ENCODE data around the gene CERS1.

CERS1 gene

DNA sequence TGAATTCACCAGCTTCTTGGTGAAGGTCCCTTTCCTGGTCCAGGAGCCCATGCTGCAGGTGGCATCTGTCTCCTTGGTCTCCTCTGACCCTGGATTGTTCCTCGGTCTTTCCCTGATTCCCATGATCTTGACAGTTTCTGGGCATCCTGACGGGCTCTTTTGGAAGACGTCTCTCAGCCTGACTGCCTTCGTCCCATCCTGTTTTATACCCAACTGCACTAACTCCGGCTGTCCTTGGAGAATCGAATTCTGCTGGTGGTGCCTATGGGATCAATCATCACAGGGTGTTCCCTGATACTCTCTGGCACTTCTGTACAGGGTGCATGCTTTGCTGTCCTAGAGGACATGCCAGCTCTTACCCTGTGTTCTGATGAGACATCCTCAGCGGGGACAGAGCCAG lies 19.1 kb downstream of the CERS1 start:
- TF ChIP-seq ZNF70 (CRISPR knock-in tag; IDR thresholded peaks at IDR 0.05) (no peak), ARNTL (CRISPR knock-in tag; IDR thresholded peaks at IDR 0.05; ENCODE audit: borderline replicate concordance, low read depth) (no peak), ZNF565 (CRISPR knock-in tag; conservative IDR thresholded peaks at IDR 0.05; ENCODE audit: low read depth) (no peak), OSR1 (CRISPR knock-in tag; IDR thresholded peaks at IDR 0.05) (no peak), ZFP30 (CRISPR knock-in tag; IDR thresholded peaks at IDR 0.05) (no peak), ZC3H10 (CRISPR knock-in tag; IDR thresholded peaks at IDR 0.05) (no peak), ISL1 (CRISPR knock-in tag; IDR thresholded peaks at IDR 0.05) (no peak), CSDC2 (CRISPR knock-in tag; IDR thresholded peaks at IDR 0.05) (no peak), ESRRG (CRISPR knock-in tag; IDR thresholded peaks at IDR 0.05) (no peak), RARB (CRISPR knock-in tag; IDR thresholded peaks at IDR 0.05) (no peak), PPARA (CRISPR knock-in tag; IDR thresholded peaks at IDR 0.05; ENCODE audit: borderline replicate concordance) (no peak), GLIS3 (CRISPR knock-in tag; IDR thresholded peaks at IDR 0.05) (no peak), ZNF8 (CRISPR knock-in tag; IDR thresholded peaks at IDR 0.05) (no peak)
- TF ChIP-seq, protein P1, sequence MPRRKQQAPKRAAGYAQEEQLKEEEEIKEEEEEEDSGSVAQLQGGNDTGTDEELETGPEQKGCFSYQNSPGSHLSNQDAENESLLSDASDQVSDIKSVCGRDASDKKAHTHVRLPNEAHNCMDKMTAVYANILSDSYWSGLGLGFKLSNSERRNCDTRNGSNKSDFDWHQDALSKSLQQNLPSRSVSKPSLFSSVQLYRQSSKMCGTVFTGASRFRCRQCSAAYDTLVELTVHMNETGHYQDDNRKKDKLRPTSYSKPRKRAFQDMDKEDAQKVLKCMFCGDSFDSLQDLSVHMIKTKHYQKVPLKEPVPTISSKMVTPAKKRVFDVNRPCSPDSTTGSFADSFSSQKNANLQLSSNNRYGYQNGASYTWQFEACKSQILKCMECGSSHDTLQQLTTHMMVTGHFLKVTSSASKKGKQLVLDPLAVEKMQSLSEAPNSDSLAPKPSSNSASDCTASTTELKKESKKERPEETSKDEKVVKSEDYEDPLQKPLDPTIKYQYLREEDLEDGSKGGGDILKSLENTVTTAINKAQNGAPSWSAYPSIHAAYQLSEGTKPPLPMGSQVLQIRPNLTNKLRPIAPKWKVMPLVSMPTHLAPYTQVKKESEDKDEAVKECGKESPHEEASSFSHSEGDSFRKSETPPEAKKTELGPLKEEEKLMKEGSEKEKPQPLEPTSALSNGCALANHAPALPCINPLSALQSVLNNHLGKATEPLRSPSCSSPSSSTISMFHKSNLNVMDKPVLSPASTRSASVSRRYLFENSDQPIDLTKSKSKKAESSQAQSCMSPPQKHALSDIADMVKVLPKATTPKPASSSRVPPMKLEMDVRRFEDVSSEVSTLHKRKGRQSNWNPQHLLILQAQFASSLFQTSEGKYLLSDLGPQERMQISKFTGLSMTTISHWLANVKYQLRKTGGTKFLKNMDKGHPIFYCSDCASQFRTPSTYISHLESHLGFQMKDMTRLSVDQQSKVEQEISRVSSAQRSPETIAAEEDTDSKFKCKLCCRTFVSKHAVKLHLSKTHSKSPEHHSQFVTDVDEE (CRISPR knock-in tag; IDR thresholded peaks at IDR 0.05), result no peak
- TF ChIP-seq, protein P2, sequence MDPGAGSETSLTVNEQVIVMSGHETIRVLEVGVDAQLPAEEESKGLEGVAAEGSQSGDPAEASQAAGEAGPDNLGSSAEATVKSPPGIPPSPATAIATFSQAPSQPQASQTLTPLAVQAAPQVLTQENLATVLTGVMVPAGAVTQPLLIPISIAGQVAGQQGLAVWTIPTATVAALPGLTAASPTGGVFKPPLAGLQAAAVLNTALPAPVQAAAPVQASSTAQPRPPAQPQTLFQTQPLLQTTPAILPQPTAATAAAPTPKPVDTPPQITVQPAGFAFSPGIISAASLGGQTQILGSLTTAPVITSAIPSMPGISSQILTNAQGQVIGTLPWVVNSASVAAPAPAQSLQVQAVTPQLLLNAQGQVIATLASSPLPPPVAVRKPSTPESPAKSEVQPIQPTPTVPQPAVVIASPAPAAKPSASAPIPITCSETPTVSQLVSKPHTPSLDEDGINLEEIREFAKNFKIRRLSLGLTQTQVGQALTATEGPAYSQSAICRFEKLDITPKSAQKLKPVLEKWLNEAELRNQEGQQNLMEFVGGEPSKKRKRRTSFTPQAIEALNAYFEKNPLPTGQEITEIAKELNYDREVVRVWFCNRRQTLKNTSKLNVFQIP (CRISPR knock-in tag; IDR thresholded peaks at IDR 0.05; ENCODE audit: borderline replicate concordance, low read depth), result no peak
- TF ChIP-seq, protein P3, sequence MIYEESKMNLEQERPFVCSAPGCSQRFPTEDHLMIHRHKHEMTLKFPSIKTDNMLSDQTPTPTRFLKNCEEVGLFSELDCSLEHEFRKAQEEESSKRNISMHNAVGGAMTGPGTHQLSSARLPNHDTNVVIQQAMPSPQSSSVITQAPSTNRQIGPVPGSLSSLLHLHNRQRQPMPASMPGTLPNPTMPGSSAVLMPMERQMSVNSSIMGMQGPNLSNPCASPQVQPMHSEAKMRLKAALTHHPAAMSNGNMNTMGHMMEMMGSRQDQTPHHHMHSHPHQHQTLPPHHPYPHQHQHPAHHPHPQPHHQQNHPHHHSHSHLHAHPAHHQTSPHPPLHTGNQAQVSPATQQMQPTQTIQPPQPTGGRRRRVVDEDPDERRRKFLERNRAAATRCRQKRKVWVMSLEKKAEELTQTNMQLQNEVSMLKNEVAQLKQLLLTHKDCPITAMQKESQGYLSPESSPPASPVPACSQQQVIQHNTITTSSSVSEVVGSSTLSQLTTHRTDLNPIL (CRISPR knock-in tag; IDR thresholded peaks at IDR 0.05; ENCODE audit: low read depth), result no peak
- no peak for ATAC-seq

DNA sequence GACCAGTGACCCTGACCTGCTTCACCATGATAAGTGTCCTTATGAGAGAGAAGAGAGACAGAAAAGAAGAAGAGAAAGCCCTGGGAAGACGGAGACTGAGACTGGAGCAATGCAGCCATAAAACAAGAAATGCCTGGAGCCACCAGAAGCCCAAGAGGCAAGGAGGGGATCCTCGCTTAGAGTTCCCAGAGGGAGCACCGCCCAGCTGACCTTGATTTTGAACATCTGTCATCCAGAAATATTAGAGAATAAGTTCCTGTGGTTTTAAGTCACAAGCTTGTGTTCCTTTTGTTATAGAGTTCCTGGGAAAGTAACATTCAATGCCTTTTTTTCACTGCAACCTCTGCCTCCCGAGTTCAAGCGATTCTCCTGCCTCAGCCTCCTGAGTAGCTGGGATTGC lies 20.2 kb downstream of the CERS1 start:
- ATAC-seq, result no peak
- TF ChIP-seq OSR1 (CRISPR knock-in tag; IDR thresholded peaks at IDR 0.05), result no peak
- TF ChIP-seq, protein P3 (CRISPR knock-in tag; IDR thresholded peaks at IDR 0.05; ENCODE audit: low read depth), result no peak
- no peak for TF ChIP-seq GLIS3 (CRISPR knock-in tag; IDR thresholded peaks at IDR 0.05)
- no peak for TF ChIP-seq CSDC2 (CRISPR knock-in tag; IDR thresholded peaks at IDR 0.05)
- no peak for TF ChIP-seq ZNF565 (CRISPR knock-in tag; conservative IDR thresholded peaks at IDR 0.05; ENCODE audit: low read depth)
- no peak for TF ChIP-seq TCF4 (CRISPR knock-in tag; IDR thresholded peaks at IDR 0.05; ENCODE audit: borderline replicate concordance)
- TF ChIP-seq BACH2 (CRISPR knock-in tag; IDR thresholded peaks at IDR 0.05; ENCODE audit: borderline replicate concordance), result no peak
- TF ChIP-seq ARNTL (CRISPR knock-in tag; IDR thresholded peaks at IDR 0.05; ENCODE audit: borderline replicate concordance, low read depth), result no peak
- no peak for TF ChIP-seq ZNF8 (CRISPR knock-in tag; IDR thresholded peaks at IDR 0.05)
- no peak for TF ChIP-seq TOX (CRISPR knock-in tag; IDR thresholded peaks at IDR 0.05; ENCODE audit: borderline replicate concordance)
- TF ChIP-seq, protein P4, sequence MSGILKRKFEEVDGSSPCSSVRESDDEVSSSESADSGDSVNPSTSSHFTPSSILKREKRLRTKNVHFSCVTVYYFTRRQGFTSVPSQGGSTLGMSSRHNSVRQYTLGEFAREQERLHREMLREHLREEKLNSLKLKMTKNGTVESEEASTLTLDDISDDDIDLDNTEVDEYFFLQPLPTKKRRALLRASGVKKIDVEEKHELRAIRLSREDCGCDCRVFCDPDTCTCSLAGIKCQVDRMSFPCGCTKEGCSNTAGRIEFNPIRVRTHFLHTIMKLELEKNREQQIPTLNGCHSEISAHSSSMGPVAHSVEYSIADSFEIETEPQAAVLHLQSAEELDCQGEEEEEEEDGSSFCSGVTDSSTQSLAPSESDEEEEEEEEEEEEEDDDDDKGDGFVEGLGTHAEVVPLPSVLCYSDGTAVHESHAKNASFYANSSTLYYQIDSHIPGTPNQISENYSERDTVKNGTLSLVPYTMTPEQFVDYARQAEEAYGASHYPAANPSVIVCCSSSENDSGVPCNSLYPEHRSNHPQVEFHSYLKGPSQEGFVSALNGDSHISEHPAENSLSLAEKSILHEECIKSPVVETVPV (CRISPR knock-in tag; IDR thresholded peaks at IDR 0.05), result no peak
- no peak for TF ChIP-seq ISL1 (CRISPR knock-in tag; IDR thresholded peaks at IDR 0.05)

DNA sequence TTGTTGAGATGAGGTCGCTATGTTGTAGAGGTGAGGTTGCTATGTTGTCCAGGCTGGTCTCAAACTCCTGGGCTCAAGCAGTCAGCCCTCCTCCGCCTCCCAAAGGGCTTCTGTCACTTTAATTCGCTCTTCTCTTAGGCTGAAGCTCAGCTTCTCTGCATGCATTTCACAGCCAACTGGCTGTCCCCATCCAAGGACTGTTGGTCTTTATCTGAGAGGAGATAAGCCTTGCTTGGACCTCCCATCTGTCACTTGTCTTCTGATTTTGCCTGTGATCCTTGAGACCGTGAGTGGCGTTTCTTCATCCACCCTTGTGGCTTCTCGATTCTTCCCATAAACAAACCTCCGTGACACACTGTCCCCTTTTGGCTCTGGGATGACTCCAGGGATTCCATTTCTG lies 24.4 kb downstream of the CERS1 start:
- TF ChIP-seq, protein P1 (CRISPR knock-in tag; IDR thresholded peaks at IDR 0.05), result no peak
- no peak for TF ChIP-seq ESRRG (CRISPR knock-in tag; IDR thresholded peaks at IDR 0.05)
- no peak for TF ChIP-seq OSR1 (CRISPR knock-in tag; IDR thresholded peaks at IDR 0.05)
- TF ChIP-seq, protein P2 (CRISPR knock-in tag; IDR thresholded peaks at IDR 0.05; ENCODE audit: borderline replicate concordance, low read depth), result no peak
- TF ChIP-seq ISL1 (CRISPR knock-in tag; IDR thresholded peaks at IDR 0.05), result no peak
- TF ChIP-seq ARNTL (CRISPR knock-in tag; IDR thresholded peaks at IDR 0.05; ENCODE audit: borderline replicate concordance, low read depth), result no peak
- TF ChIP-seq, protein P5, sequence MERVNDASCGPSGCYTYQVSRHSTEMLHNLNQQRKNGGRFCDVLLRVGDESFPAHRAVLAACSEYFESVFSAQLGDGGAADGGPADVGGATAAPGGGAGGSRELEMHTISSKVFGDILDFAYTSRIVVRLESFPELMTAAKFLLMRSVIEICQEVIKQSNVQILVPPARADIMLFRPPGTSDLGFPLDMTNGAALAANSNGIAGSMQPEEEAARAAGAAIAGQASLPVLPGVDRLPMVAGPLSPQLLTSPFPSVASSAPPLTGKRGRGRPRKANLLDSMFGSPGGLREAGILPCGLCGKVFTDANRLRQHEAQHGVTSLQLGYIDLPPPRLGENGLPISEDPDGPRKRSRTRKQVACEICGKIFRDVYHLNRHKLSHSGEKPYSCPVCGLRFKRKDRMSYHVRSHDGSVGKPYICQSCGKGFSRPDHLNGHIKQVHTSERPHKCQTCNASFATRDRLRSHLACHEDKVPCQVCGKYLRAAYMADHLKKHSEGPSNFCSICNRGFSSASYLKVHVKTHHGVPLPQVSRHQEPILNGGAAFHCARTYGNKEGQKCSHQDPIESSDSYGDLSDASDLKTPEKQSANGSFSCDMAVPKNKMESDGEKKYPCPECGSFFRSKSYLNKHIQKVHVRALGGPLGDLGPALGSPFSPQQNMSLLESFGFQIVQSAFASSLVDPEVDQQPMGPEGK (CRISPR knock-in tag; IDR thresholded peaks at IDR 0.05; ENCODE audit: borderline replicate concordance), result no peak
- TF ChIP-seq BACH2 (CRISPR knock-in tag; IDR thresholded peaks at IDR 0.05; ENCODE audit: borderline replicate concordance), result no peak

More for the DNA sequence above, 24.4 kb downstream of the CERS1 start:
- ATAC-seq, result no peak
